ENCODE results near the gene HSPBP1.
A peak's percentile ranks its signal among the peaks of the same experiment; 100 is the strongest.

HSPBP1 gene

DNA sequence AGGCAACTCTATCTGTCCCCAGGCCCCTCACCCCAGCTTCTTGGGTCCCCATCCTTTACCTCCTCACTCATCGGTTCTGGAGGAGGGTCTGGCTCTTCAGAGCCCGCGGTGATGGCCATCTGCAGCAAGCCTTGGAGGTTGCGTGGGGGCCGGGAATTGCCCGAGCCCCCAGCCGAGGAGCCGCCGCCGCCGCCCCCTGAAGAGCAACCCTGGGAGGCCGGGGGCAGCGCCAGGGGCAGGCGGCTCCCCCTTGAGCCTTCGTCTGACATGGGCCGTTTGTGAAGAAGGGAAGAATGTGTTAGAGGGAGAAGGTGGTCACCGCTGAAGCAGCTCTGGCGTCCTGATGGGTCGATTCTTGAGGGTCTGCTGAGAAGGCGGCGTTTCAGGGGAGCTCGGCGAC lies 570 bp downstream of the HSPBP1 start:
- peaks cover 11% of the 10 kb centered on the region for H3K27me3 ChIP-seq (ENCODE audit: control insufficient read depth, insufficient read depth, low read length)
- peak overlapping the region; percentile 67 for H3K9ac ChIP-seq (ENCODE audit: low read length)
- H3K36me3 ChIP-seq (ENCODE audit: control insufficient read depth, insufficient read depth, low read length): no peaks in the 10 kb centered on the region
- H3K9me3 ChIP-seq (ENCODE audit: control insufficient read depth, low read length): no peaks in the 10 kb centered on the region
- peak overlapping the region; percentile 96 for H3K4me3 ChIP-seq (ENCODE audit: low read length)
- H3K4me1 ChIP-seq (ENCODE audit: control insufficient read depth, insufficient read depth, low read length): peaks cover 16% of the 10 kb centered on the region

DNA sequence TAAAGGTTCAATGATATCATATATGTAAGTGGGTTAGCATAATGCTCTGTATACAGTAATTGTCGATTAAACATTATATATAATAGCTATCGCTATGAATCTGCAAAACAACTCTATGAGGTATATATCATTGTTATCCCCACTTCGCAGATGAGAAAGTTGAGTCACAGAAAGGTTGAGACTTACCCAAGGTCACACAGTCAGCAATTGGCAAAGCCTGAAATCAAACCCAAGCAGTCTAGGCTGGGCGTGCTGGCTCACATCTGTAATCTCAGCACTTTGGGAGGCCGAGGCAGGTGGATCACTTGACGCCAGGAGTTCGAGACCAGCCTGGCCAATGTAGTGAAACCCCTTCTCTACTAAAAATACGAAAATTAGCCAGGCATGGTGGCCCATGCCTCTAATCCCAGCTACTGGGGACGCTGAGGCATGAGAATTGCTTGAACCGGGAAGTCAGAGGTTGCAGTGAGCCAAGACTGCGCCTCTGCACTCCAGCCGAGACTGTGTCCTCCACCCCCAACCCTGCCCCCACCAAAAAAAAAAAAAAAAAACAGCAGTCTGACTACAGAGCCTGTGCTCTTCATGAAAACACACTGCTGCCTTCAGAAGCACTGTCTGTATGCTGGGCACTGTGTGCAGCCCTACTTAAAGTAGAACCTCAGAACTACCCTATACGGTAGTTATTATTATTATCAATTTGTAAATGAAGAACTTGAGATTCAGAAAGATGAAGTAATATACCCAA lies 1.3 kb downstream of the HSPBP1 start:
- H3K4me3 ChIP-seq (ENCODE audit: low read length): no peak overlapping the region
- H3K27me3 ChIP-seq (ENCODE audit: control insufficient read depth, insufficient read depth, low read length): peaks cover 10% of the 10 kb centered on the region
- no peaks in the 10 kb centered on the region for H3K36me3 ChIP-seq (ENCODE audit: control insufficient read depth, insufficient read depth, low read length)
- H3K9ac ChIP-seq (ENCODE audit: low read length): no peak overlapping the region
- peaks cover 16% of the 10 kb centered on the region for H3K4me1 ChIP-seq (ENCODE audit: control insufficient read depth, insufficient read depth, low read length)
- H3K9me3 ChIP-seq (ENCODE audit: control insufficient read depth, low read length): no peaks in the 10 kb centered on the region

- no peak overlapping the region for H3K4me3 ChIP-seq (ENCODE audit: low read length)
- no peaks in the 10 kb centered on the region for H3K27me3 ChIP-seq (ENCODE audit: control insufficient read depth, insufficient read depth, low read length)
- no peaks in the 10 kb centered on the region for H3K9me3 ChIP-seq (ENCODE audit: control insufficient read depth, low read length)
- peaks cover 6% of the 10 kb centered on the region for H3K36me3 ChIP-seq (ENCODE audit: control insufficient read depth, insufficient read depth, low read length)
- H3K9ac ChIP-seq (ENCODE audit: low read length): no peak overlapping the region
- peaks cover 16% of the 10 kb centered on the region for H3K4me1 ChIP-seq (ENCODE audit: control insufficient read depth, insufficient read depth, low read length)
Measured at GRCh38 chr19:55277494-55277893, 2.4 kb downstream of the HSPBP1 start.

DNA sequence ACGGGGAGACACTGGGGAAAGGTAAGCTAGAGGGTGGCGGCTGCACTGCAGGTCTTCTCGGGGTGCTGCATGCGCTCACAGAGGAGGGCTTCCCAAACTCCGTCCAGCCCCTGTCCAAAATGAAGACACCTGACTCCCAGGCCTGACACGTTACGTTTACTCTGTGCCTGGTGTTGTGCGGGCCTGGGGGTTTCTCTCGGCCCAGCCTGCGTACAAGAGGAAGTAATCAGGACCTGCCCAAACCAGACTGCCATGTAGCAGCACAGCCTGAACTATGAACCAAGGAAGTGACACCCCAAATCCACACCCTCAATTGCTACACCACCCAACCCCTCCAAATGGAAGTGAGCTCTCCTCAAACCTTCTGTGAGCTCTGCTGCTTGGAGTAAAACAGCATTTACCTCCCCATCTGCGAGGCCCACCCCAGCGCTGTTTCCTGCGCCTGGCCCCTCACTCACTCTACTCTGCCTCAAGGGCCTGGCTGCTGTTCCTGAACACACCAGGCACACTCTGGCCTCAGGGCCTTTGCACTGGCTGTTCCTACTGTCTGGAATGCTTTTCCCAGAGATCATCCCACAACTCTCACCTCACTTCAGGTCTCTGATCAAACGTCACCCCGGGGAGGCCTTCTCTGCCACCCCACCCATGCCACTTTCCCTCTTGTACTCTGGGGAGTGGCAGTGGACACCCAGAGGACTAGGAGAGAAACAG lies 3.0 kb downstream of the HSPBP1 start:
- Histone ChIP-seq H3K9ac (ENCODE audit: low read length) (no peak overlapping the region), H3K4me3 (ENCODE audit: low read length) (no peak overlapping the region), H3K36me3 (ENCODE audit: control insufficient read depth, insufficient read depth, low read length) (peaks cover 6% of the 10 kb centered on the region), H3K4me1 (ENCODE audit: control insufficient read depth, insufficient read depth, low read length) (peaks cover 16% of the 10 kb centered on the region), H3K27me3 (ENCODE audit: control insufficient read depth, insufficient read depth, low read length) (no peaks in the 10 kb centered on the region), H3K9me3 (ENCODE audit: control insufficient read depth, low read length) (no peaks in the 10 kb centered on the region)

DNA sequence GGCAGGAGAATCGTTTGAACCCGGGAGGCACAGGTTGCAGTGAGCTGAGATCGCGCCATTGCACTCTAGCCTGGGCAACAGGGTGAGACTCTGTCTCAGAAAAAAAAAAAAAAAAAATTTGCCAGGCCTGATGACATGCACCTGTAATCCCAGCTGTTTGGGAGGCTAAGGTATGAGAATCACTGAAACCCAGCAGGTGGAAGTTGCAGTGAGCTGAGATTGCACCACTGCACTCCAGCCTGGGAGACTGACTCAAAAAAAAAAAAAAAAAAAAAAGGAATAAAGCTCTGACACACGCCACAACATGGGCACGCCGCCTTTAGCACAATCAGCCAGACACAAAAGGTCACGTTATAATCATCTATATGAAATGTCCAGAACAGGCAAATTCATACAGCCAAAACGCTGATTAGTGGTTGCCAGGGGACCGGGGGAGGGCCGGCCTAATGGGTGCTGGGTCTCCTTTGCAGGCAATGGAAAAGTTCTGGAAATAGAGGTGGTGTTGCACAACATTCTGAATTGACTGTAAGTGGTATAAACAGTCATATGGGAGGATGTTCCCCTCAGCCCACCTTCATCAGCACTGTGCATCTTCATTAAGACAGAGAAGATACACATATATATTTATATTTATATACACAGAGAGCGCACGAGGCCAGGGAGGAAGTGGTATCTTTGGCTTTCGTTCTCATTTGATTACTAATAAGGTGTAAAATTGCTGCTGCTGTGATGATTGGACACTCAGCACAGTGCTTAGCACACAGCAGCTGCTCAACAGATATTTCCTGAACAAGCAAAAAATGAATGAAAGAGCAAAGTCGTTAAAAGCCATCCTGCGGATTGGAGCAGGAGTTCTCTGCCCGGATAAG lies 3.8 kb downstream of the HSPBP1 start:
- Histone ChIP-seq H3K36me3 (ENCODE audit: control insufficient read depth, insufficient read depth, low read length) (peaks cover 6% of the 10 kb centered on the region), H3K9ac (ENCODE audit: low read length) (no peak overlapping the region), H3K4me1 (ENCODE audit: control insufficient read depth, insufficient read depth, low read length) (peaks cover 16% of the 10 kb centered on the region), H3K4me3 (ENCODE audit: low read length) (no peak overlapping the region), H3K9me3 (ENCODE audit: control insufficient read depth, low read length) (no peaks in the 10 kb centered on the region), H3K27me3 (ENCODE audit: control insufficient read depth, insufficient read depth, low read length) (no peaks in the 10 kb centered on the region)

DNA sequence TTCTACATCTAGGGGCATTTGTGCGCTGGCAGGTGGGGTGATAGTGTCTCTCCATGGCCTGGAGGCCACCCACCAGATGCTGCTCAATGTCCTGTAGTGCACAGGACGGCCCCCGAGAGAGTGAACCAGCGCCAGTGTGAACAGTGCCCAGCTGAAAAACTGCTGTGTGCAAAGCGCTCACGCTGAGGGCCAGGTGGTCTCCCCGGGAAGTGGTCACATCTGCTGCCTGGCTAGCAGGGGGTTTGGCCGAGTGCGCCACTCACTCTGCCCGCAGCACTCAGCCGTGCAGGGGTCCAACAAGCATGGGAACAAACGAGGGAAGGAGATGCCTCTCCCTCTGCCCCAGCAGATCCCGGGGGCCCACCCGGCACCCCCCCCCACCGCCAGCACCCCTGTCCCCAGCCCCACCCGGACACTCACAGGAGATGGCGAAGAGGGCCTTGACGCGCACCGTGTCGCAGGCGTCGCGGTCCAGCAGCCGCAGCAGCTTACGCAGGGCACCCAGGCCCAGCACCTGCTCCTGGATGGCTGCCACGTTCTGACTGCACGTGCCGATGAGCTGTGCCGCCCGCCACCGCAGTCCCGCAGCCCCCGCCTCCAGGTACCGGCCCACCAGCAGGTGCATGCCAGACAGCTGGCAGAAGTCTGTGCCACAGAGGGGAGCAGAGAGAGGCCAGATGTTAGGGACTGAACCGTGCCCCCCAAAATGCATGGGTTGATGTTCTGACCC lies 5.8 kb downstream of the HSPBP1 start:
- peaks cover 6% of the 10 kb centered on the region for H3K36me3 ChIP-seq (ENCODE audit: control insufficient read depth, insufficient read depth, low read length)

GRCh38 chr19:55272142-55272541 lies 7.8 kb downstream of the HSPBP1 start:
- H3K4me3 ChIP-seq (ENCODE audit: low read length): no peak overlapping the region
- H3K4me1 ChIP-seq (ENCODE audit: control insufficient read depth, insufficient read depth, low read length): no peaks in the 10 kb centered on the region
- H3K9me3 ChIP-seq (ENCODE audit: control insufficient read depth, low read length): no peaks in the 10 kb centered on the region
- H3K27me3 ChIP-seq (ENCODE audit: control insufficient read depth, insufficient read depth, low read length): no peaks in the 10 kb centered on the region
- no peak overlapping the region for H3K9ac ChIP-seq (ENCODE audit: low read length)
- peaks cover 6% of the 10 kb centered on the region for H3K36me3 ChIP-seq (ENCODE audit: control insufficient read depth, insufficient read depth, low read length)

More for the DNA sequence above, 5.8 kb downstream of the HSPBP1 start:
- Histone ChIP-seq H3K27me3 (ENCODE audit: control insufficient read depth, insufficient read depth, low read length) (no peaks in the 10 kb centered on the region), H3K4me1 (ENCODE audit: control insufficient read depth, insufficient read depth, low read length) (peaks cover 2% of the 10 kb centered on the region), H3K4me3 (ENCODE audit: low read length) (no peak overlapping the region), H3K9ac (ENCODE audit: low read length) (no peak overlapping the region), H3K9me3 (ENCODE audit: control insufficient read depth, low read length) (no peaks in the 10 kb centered on the region)

GRCh38 chr19:55270172-55270942 lies 9.6 kb downstream of the HSPBP1 start:
- Histone ChIP-seq H3K9ac (ENCODE audit: low read length) (no peak overlapping the region), H3K4me3 (ENCODE audit: low read length) (no peak overlapping the region), H3K4me1 (ENCODE audit: control insufficient read depth, insufficient read depth, low read length) (no peaks in the 10 kb centered on the region), H3K9me3 (ENCODE audit: control insufficient read depth, low read length) (no peaks in the 10 kb centered on the region), H3K27me3 (ENCODE audit: control insufficient read depth, insufficient read depth, low read length) (no peaks in the 10 kb centered on the region), H3K36me3 (ENCODE audit: control insufficient read depth, insufficient read depth, low read length) (peaks cover 6% of the 10 kb centered on the region)

DNA sequence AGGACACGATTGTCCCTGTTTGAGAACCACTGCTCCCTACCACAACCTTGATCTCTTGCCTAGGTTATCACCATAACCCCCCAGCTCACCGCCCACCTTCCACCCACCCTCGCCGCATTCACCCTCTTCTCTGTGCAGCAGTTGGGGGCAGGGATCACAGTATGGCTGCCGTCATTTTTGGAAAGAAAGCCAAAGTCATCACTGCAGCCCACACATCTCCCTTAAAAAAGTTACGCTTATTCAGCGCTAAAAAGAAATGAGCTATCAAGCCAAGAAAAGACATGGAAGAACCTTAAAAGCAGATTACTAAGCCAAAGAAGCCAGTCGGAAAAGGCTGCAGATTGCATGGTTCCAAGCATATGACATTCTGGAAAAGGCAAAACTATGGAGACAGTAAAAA lies 10.6 kb downstream of the HSPBP1 start:
- Histone ChIP-seq H3K9ac (ENCODE audit: low read length) (no peak overlapping the region), H3K27me3 (ENCODE audit: control insufficient read depth, insufficient read depth, low read length) (no peaks in the 10 kb centered on the region), H3K4me1 (ENCODE audit: control insufficient read depth, insufficient read depth, low read length) (no peaks in the 10 kb centered on the region), H3K4me3 (ENCODE audit: low read length) (no peak overlapping the region), H3K36me3 (ENCODE audit: control insufficient read depth, insufficient read depth, low read length) (peaks cover 6% of the 10 kb centered on the region), H3K9me3 (ENCODE audit: control insufficient read depth, low read length) (no peaks in the 10 kb centered on the region)

DNA sequence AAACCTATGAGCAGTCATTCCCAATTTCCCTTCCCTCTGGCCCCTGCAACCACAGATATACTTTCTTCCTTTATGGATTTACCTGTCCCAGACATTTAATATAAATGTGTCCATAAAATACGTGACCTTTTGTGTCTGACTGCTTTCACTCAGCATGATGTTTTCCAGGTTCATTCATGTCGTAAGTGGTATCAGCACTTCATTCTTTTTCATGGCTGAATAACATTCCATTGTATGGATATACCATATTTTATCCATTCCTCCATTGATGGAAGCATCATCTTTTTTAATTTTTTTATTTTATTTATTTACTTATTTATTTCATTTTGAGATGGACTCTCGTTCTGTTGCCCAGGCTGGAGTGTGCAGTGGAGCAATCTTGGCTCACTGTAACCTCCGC lies 13.1 kb downstream of the HSPBP1 start:
- Histone ChIP-seq H3K36me3 (ENCODE audit: control insufficient read depth, insufficient read depth, low read length) (no peaks in the 10 kb centered on the region), H3K4me1 (ENCODE audit: control insufficient read depth, insufficient read depth, low read length) (no peaks in the 10 kb centered on the region), H3K9ac (ENCODE audit: low read length) (no peak overlapping the region), H3K9me3 (ENCODE audit: control insufficient read depth, low read length) (no peaks in the 10 kb centered on the region), H3K4me3 (ENCODE audit: low read length) (no peak overlapping the region), H3K27me3 (ENCODE audit: control insufficient read depth, insufficient read depth, low read length) (no peaks in the 10 kb centered on the region)

DNA sequence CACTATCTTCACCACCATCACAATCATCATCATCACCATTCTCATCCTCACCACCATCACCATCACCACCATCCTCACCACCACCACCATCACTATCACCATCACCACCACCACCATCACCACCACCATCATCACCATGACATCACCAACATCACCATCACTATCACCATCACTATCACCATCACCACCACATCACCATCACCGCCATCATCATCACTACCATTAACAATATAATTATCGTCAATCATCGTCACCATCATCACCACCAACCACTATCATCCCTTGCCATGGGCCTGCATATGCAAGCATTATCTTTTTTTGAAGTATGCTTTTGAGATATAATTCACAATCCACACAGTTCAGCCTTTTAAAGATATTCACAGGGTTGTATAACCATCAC lies 13.5 kb downstream of the HSPBP1 start:
- no peaks in the 10 kb centered on the region for H3K9me3 ChIP-seq (ENCODE audit: control insufficient read depth, low read length)
- no peak overlapping the region for H3K4me3 ChIP-seq (ENCODE audit: low read length)
- no peaks in the 10 kb centered on the region for H3K4me1 ChIP-seq (ENCODE audit: control insufficient read depth, insufficient read depth, low read length)
- H3K27me3 ChIP-seq (ENCODE audit: control insufficient read depth, insufficient read depth, low read length): no peaks in the 10 kb centered on the region
- no peak overlapping the region for H3K9ac ChIP-seq (ENCODE audit: low read length)
- no peaks in the 10 kb centered on the region for H3K36me3 ChIP-seq (ENCODE audit: control insufficient read depth, insufficient read depth, low read length)

All from mucosa of stomach (tissue), 1 donor.